ENCODE measurements around the gene PKDCC. TPM values are rescaled to one million over a fixed set of nuclear protein-coding genes. Genes with fewer than 3 reads are reported as not detected.

Gene PKDCC
- total and polyA plus RNA-seq, 2 of the 13 experiments (the other 11 are each of a cell fraction or from before 2014, with no cell fraction given), result 52.6 to 58.8 TPM

GRCh38 chr2:42052702-42053481 lies 5.1 kb downstream of the PKDCC start (continued):
- TF ChIP-seq ZNF879 (CRISPR knock-in tag; IDR thresholded peaks at IDR 0.05) (no peak), FOXA3 (CRISPR knock-in tag; IDR thresholded peaks at IDR 0.05) (no peak), RARA (CRISPR knock-in tag; IDR thresholded peaks at IDR 0.05) (peak; percentile 49), ZC3H13 (CRISPR knock-in tag; IDR thresholded peaks at IDR 0.05) (no peak), RNF219 (CRISPR knock-in tag; IDR thresholded peaks at IDR 0.05) (0 out of 2 replicates have a peak, but pooled peaks have one; percentile 53), ZNF318 (CRISPR knock-in tag; IDR thresholded peaks at IDR 0.05) (no peak), RBM22 (optimal IDR thresholded peaks at IDR 0.05; ENCODE audit: low read length) (peak; percentile 37), TBX2 (CRISPR knock-in tag; IDR thresholded peaks at IDR 0.05; ENCODE audit: borderline replicate concordance) (0 out of 2 replicates have a peak, but pooled peaks have one; percentile 6), NR2F2 (IDR thresholded peaks at IDR 0.05; ENCODE audit: borderline replicate concordance, low read depth) (peak; percentile 73; the same call in 1 of the 2 replicates), REST (IDR thresholded peaks at IDR 0.05; ENCODE audit: borderline replicate concordance in 1 of 2, low read depth in 1 of 2, low read length in 2 of 2) (no peak), AHR (CRISPR knock-in tag; IDR thresholded peaks at IDR 0.05) (0 out of 2 replicates have a peak, but pooled peaks have one; percentile 2), ZNF143 (CRISPR knock-in tag; IDR thresholded peaks at IDR 0.05) (peak; percentile 13; the same call in 1 of the 2 replicates), ZNF251 (CRISPR knock-in tag; IDR thresholded peaks at IDR 0.05) (no peak), ZNF180 (CRISPR knock-in tag; IDR thresholded peaks at IDR 0.05; ENCODE audit: borderline replicate concordance, low read depth) (no peak)

All from HepG2 (cell line).